Measurements from ENCODE around the gene UFSP1. TPM values are rescaled to one million over a fixed set of nuclear protein-coding genes. Genes with fewer than 3 reads are reported as not detected.

Gene UFSP1
- total and polyA plus RNA-seq, 8 donors: 0.87 to 4.4 (median 1.7) TPM

- DNase-seq (no peak), ATAC-seq (no peak)
- Histone ChIP-seq H3K4me1 (peaks cover 11 to 36% of the 10 kb centered on the region in 2 donors), H3K27me3 (no peaks in the 10 kb centered on the region), H3K4me3 (no peak overlapping the region), H3K9me3 (no peaks in the 10 kb centered on the region), H3K27ac (no peak overlapping the region), H3K36me3 (peaks cover 0 to 77% of the 10 kb centered on the region in 2 donors)
- TF ChIP-seq CTCF (IDR thresholded peaks at IDR 0.05): no peak
- intact Hi-C loops (cut with DNase I): no loop called here
These were observed 8.9 kb downstream of the UFSP1 start for GRCh38 chr7:100880645-100881044.

- Histone ChIP-seq H3K27me3 (no peaks in the 10 kb centered on the region), H3K36me3 (peaks cover 0 to 68% of the 10 kb centered on the region in 2 donors), H3K4me3 (no peak overlapping the region), H3K4me1 (peaks cover 12 to 38% of the 10 kb centered on the region in 2 donors), H3K9me3 (no peaks in the 10 kb centered on the region), H3K27ac (no peak overlapping the region)
- TF ChIP-seq CTCF (IDR thresholded peaks at IDR 0.05): no peak
- DNase-seq (no peak), ATAC-seq (no peak)
- intact Hi-C loops (cut with DNase I): no loop called here
These were observed 9.7 kb downstream of the UFSP1 start for GRCh38 chr7:100879685-100880261.

GRCh38 chr7:100878685-100879084 is 10.8 kb downstream of the UFSP1 start:
- Histone ChIP-seq H3K4me3 (no peak overlapping the region), H3K36me3 (peaks cover 0 to 63% of the 10 kb centered on the region in 2 donors), H3K9me3 (no peaks in the 10 kb centered on the region), H3K27ac (no peak overlapping the region), H3K27me3 (no peaks in the 10 kb centered on the region), H3K4me1 (peaks cover 12 to 47% of the 10 kb centered on the region in 2 donors)
- DNase-seq (no peak), ATAC-seq (no peak)
- intact Hi-C loops (cut with DNase I): no loop called here
- no peak for TF ChIP-seq CTCF (IDR thresholded peaks at IDR 0.05)

GRCh38 chr7:100878013-100878412 is 11.5 kb downstream of the UFSP1 start:
- no peak for TF ChIP-seq CTCF (IDR thresholded peaks at IDR 0.05)
- no peak for DNase-seq
- Histone ChIP-seq H3K27me3 (no peaks in the 10 kb centered on the region), H3K27ac (no peak overlapping the region), H3K4me3 (no peak overlapping the region), H3K9me3 (no peaks in the 10 kb centered on the region), H3K36me3 (peaks cover 0 to 63% of the 10 kb centered on the region in 2 donors), H3K4me1 (peaks cover 12 to 49% of the 10 kb centered on the region in 2 donors)
- ATAC-seq: no peak
- intact Hi-C loops (cut with DNase I): no loop called here

GRCh38 chr7:100875356-100875751 is 14.2 kb downstream of the UFSP1 start:
- H3K4me3 ChIP-seq: peak overlapping the region; percentile 85 to 99
- no peaks in the 10 kb centered on the region for H3K27me3 ChIP-seq
- ATAC-seq: peak; percentile 43
- peaks cover 12 to 49% of the 10 kb centered on the region in 2 donors for H3K4me1 ChIP-seq
- H3K36me3 ChIP-seq: peaks cover 0 to 63% of the 10 kb centered on the region in 2 donors
- intact Hi-C loops (cut with DNase I): no loop called here
- peak overlapping the region; percentile 90 to 91 for H3K27ac ChIP-seq
- H3K9me3 ChIP-seq: no peaks in the 10 kb centered on the region
- no peak for DNase-seq
- TF ChIP-seq CTCF (IDR thresholded peaks at IDR 0.05): no peak
